Trophoblast cell (in vitro differentiated cells and primary cell): Measurements from ENCODE around the gene HABP4.

Experiments
- DNase-seq, 2 donors: peaks; one replicate each; pipeline ENCODE4 v3.0.0-alpha.2; 2016
- H2AFZ ChIP-seq: 2 replicates; pipeline ENCODE4 v1.6.1; 2013; ENCODE audit warnings: low read length, moderate library complexity, mild to moderate bottlenecking; ENCODE audit not compliant: insufficient read depth, poor library complexity
- H2AK5ac ChIP-seq: 2 replicates; pipeline ENCODE4 v1.6.1; 2013; ENCODE audit warnings: mild to moderate bottlenecking, low read length
- H2BK120ac ChIP-seq: 2 replicates; pipeline ENCODE4 v1.6.1; 2013; ENCODE audit warnings: low read length, mild to moderate bottlenecking, moderate library complexity; ENCODE audit not compliant: insufficient read depth, poor library complexity
- H2BK12ac ChIP-seq: 2 replicates; pipeline ENCODE4 v1.6.1; 2013; ENCODE audit warnings: mild to moderate bottlenecking, low read length, moderate library complexity
- H2BK5ac ChIP-seq: 2 replicates; pipeline ENCODE4 v1.6.1; 2013; ENCODE audit warnings: low read length, low read depth, moderate library complexity, mild to moderate bottlenecking; ENCODE audit not compliant: poor library complexity
- H3K14ac ChIP-seq: 2 replicates; pipeline ENCODE4 v1.6.1; 2013; ENCODE audit warnings: mild to moderate bottlenecking, low read length
- H3K18ac ChIP-seq: 2 replicates; pipeline ENCODE4 v1.6.1; 2013; ENCODE audit warnings: mild to moderate bottlenecking, low read length
- H3K23ac ChIP-seq: 2 replicates; pipeline ENCODE4 v1.6.1; 2013; ENCODE audit warnings: low read length
- H3K27ac ChIP-seq: 2 replicates; pipeline ENCODE4 v1.5.1; 2013; ENCODE audit warnings: low read depth, mild to moderate bottlenecking, inconsistent platforms, low read length, moderate library complexity
- H3K27me3 ChIP-seq: 2 replicates; pipeline ENCODE4 v1.6.1; 2013; ENCODE audit warnings: inconsistent platforms, mild to moderate bottlenecking, low read length, moderate library complexity; ENCODE audit not compliant: insufficient read depth
- H3K36me3 ChIP-seq, 2 experiments: 1 replicate in 1 of 2; 2 replicates in 1 of 2; pipeline ENCODE4 v1.6.1; 2013; ENCODE audit warnings: low read length in 2 of 2, mild to moderate bottlenecking in 2 of 2, moderate library complexity in 1 of 2; ENCODE audit not compliant: insufficient read depth in 2 of 2, control insufficient read depth in 1 of 2
- H3K4ac ChIP-seq: 2 replicates; pipeline ENCODE4 v1.6.1; 2013; ENCODE audit warnings: low read depth, mild to moderate bottlenecking, low read length, moderate library complexity
- H3K4me1 ChIP-seq, 2 experiments: 1 replicate in 1 of 2; 2 replicates in 1 of 2; pipeline ENCODE4 v1.6.1; 2013; ENCODE audit warnings: low read length in 2 of 2, mild to moderate bottlenecking in 2 of 2, moderate library complexity in 1 of 2; ENCODE audit not compliant: insufficient read depth in 2 of 2, control insufficient read depth in 1 of 2
- H3K4me2 ChIP-seq: 2 replicates; pipeline ENCODE4 v1.6.1; 2013; ENCODE audit warnings: inconsistent platforms, mild to moderate bottlenecking, low read length, moderate library complexity
- H3K4me3 ChIP-seq: 2 replicates; pipeline ENCODE4 v1.5.1; 2013; ENCODE audit warnings: mild to moderate bottlenecking, low read depth, low read length, inconsistent platforms
- H3K79me1 ChIP-seq: one replicate; pipeline ENCODE4 v1.6.1; 2013; ENCODE audit warnings: low read length
- H3K79me2 ChIP-seq: 2 replicates; pipeline ENCODE4 v1.6.1; 2013; ENCODE audit warnings: low read length, mild to moderate bottlenecking; ENCODE audit not compliant: control insufficient read depth, insufficient read depth, poor library complexity
- H3K9ac ChIP-seq: 2 replicates; pipeline ENCODE4 v1.6.1; 2013; ENCODE audit warnings: mild to moderate bottlenecking, low read length
- H3K9me3 ChIP-seq: 2 replicates; pipeline ENCODE4 v1.6.1; 2013; ENCODE audit warnings: low read depth, mild to moderate bottlenecking, control low read depth, inconsistent platforms, low read length; ENCODE audit not compliant: insufficient read depth
- H4K12ac ChIP-seq: 2 replicates; pipeline ENCODE4 v1.6.1; 2013; ENCODE audit warnings: low read depth, mild to moderate bottlenecking, low read length, moderate library complexity
- H4K8ac ChIP-seq: 2 replicates; pipeline ENCODE4 v1.6.1; 2013; ENCODE audit warnings: low read depth, mild to moderate bottlenecking, low read length, moderate library complexity
- H4K91ac ChIP-seq: one replicate; pipeline ENCODE4 v1.6.1; 2013; ENCODE audit warnings: low read depth, mild to moderate bottlenecking, low read length, moderate library complexity
- WGBS: extraction: QIAGEN DNeasy Blood & Tissue Kit; methylation state at CpG from one replicate; pipeline ENCODE4 v1.1.7; 2013; ENCODE audit warnings: missing lambda C conversion rate; ENCODE audit not compliant: insufficient read length, insufficient coverage; ENCODE audit errors: extremely low coverage; 5-methylcytosine and 5-hydroxymethylcytosine counted together

The HABP4 gene

GRCh38 chr9:96498796-96499195 is 48.8 kb downstream of the HABP4 start:
- H2AK5ac ChIP-seq = no peak overlapping the region
- no peak overlapping the region for H2BK120ac ChIP-seq
- no peaks in the 10 kb centered on the region for H3K79me1 ChIP-seq
- whole genome bisulfite sequencing = no CpG with 5 or more reads among the region's 7 CpGs
- no peak overlapping the region for H3K4me2 ChIP-seq
- H3K9ac ChIP-seq = no peak overlapping the region
- H3K4me3 ChIP-seq = no peak overlapping the region
- H2AFZ ChIP-seq = no peak overlapping the region
- no peak overlapping the region for H3K27ac ChIP-seq
- no peak overlapping the region for H3K23ac ChIP-seq
- no peak overlapping the region for H3K14ac ChIP-seq
- DNase-seq = no peak
- H3K79me2 ChIP-seq = no peaks in the 10 kb centered on the region
- H4K8ac ChIP-seq = no peak overlapping the region
- H3K18ac ChIP-seq = no peak overlapping the region
- H3K9me3 ChIP-seq = no peaks in the 10 kb centered on the region
- no peak overlapping the region for H2BK12ac ChIP-seq
- no peak overlapping the region for H4K91ac ChIP-seq
- no peak overlapping the region for H3K4ac ChIP-seq
- H3K4me1 ChIP-seq = peaks cover 3 to 4% of the 10 kb centered on the region in 2 experiments
- peaks cover 7 to 16% of the 10 kb centered on the region in 2 experiments for H3K36me3 ChIP-seq
- no peak overlapping the region for H2BK5ac ChIP-seq
- no peaks in the 10 kb centered on the region for H3K27me3 ChIP-seq
- no peak overlapping the region for H4K12ac ChIP-seq

- no peak overlapping the region for H2AK5ac ChIP-seq
- H3K18ac ChIP-seq = no peak overlapping the region
- peaks cover 3 to 4% of the 10 kb centered on the region in 2 experiments for H3K4me1 ChIP-seq
- no peak overlapping the region for H2AFZ ChIP-seq
- H3K79me2 ChIP-seq = no peaks in the 10 kb centered on the region
- no peaks in the 10 kb centered on the region for H3K9me3 ChIP-seq
- WGBS = no CpG with 5 or more reads among the region's 7 CpGs
- no peak overlapping the region for H4K12ac ChIP-seq
- H3K23ac ChIP-seq = no peak overlapping the region
- H3K9ac ChIP-seq = no peak overlapping the region
- no peak overlapping the region for H3K4me2 ChIP-seq
- H3K4me3 ChIP-seq = no peak overlapping the region
- H3K36me3 ChIP-seq = peaks cover 10 to 16% of the 10 kb centered on the region in 2 experiments
- H4K91ac ChIP-seq = no peak overlapping the region
- H2BK12ac ChIP-seq = no peak overlapping the region
- H3K27ac ChIP-seq = no peak overlapping the region
- no peaks in the 10 kb centered on the region for H3K79me1 ChIP-seq
- H3K27me3 ChIP-seq = no peaks in the 10 kb centered on the region
- no peak overlapping the region for H2BK5ac ChIP-seq
- H4K8ac ChIP-seq = no peak overlapping the region
- no peak for DNase-seq
- H3K14ac ChIP-seq = no peak overlapping the region
- no peak overlapping the region for H2BK120ac ChIP-seq
- no peak overlapping the region for H3K4ac ChIP-seq
Measured at GRCh38 chr9:96499257-96499656, 49.3 kb downstream of the HABP4 start.

GRCh38 chr9:96500696-96501632 is 51.0 kb downstream of the HABP4 start:
- peaks cover 3 to 4% of the 10 kb centered on the region in 2 experiments for H3K4me1 ChIP-seq
- no peak overlapping the region for H2BK5ac ChIP-seq
- H2BK120ac ChIP-seq = no peak overlapping the region
- no peak overlapping the region for H3K18ac ChIP-seq
- no CpG with 5 or more reads among the region's 14 CpGs for WGBS
- no peak overlapping the region for H2BK12ac ChIP-seq
- no peak overlapping the region for H4K91ac ChIP-seq
- no peak overlapping the region for H3K23ac ChIP-seq
- H3K9me3 ChIP-seq = no peaks in the 10 kb centered on the region
- no peak for DNase-seq
- H2AFZ ChIP-seq = no peak overlapping the region
- H3K36me3 ChIP-seq = peaks cover 7 to 16% of the 10 kb centered on the region in 2 experiments
- H3K9ac ChIP-seq = no peak overlapping the region
- no peak overlapping the region for H3K14ac ChIP-seq
- H4K8ac ChIP-seq = no peak overlapping the region
- H2AK5ac ChIP-seq = no peak overlapping the region
- H3K4me2 ChIP-seq = no peak overlapping the region
- no peak overlapping the region for H3K27ac ChIP-seq
- H3K4me3 ChIP-seq = no peak overlapping the region
- H3K27me3 ChIP-seq = no peaks in the 10 kb centered on the region
- no peaks in the 10 kb centered on the region for H3K79me1 ChIP-seq
- H4K12ac ChIP-seq = peak overlapping the region; percentile 28
- no peaks in the 10 kb centered on the region for H3K79me2 ChIP-seq
- no peak overlapping the region for H3K4ac ChIP-seq

- no peak overlapping the region for H2BK120ac ChIP-seq
- H3K4ac ChIP-seq = no peak overlapping the region
- H3K18ac ChIP-seq = no peak overlapping the region
- no peak overlapping the region for H4K91ac ChIP-seq
- peaks cover 3 to 12% of the 10 kb centered on the region in 2 experiments for H3K36me3 ChIP-seq
- H3K23ac ChIP-seq = no peak overlapping the region
- DNase-seq = no peak
- no peak overlapping the region for H3K14ac ChIP-seq
- no peak overlapping the region for H3K9ac ChIP-seq
- H3K9me3 ChIP-seq = no peaks in the 10 kb centered on the region
- peaks cover 3 to 4% of the 10 kb centered on the region in 2 experiments for H3K4me1 ChIP-seq
- H2AFZ ChIP-seq = no peak overlapping the region
- no peaks in the 10 kb centered on the region for H3K79me1 ChIP-seq
- H2AK5ac ChIP-seq = no peak overlapping the region
- H2BK5ac ChIP-seq = no peak overlapping the region
- no peak overlapping the region for H3K4me2 ChIP-seq
- no peaks in the 10 kb centered on the region for H3K79me2 ChIP-seq
- no peaks in the 10 kb centered on the region for H3K27me3 ChIP-seq
- H3K4me3 ChIP-seq = no peak overlapping the region
- H3K27ac ChIP-seq = no peak overlapping the region
- no peak overlapping the region for H4K8ac ChIP-seq
- no peak overlapping the region for H4K12ac ChIP-seq
- no CpG with 5 or more reads among the region's 15 CpGs for WGBS
- no peak overlapping the region for H2BK12ac ChIP-seq
Measured at GRCh38 chr9:96501633-96502538, 51.9 kb downstream of the HABP4 start.
